Trophoblast cell (in vitro differentiated cells and primary cell): ENCODE data around the gene HPSE2.
"Not testable (repeated sequence)": the region's sequence is repeated elsewhere in the genome, so short reads cannot be mapped to it uniquely, and the experiment has no call there.

Source experiments
- DNase-seq, 2 donors: peaks; one replicate each; pipeline ENCODE4 v3.0.0-alpha.2; 2016
- H2AFZ ChIP-seq: 2 replicates; pipeline ENCODE4 v1.6.1; 2013; ENCODE audit warnings: low read length, moderate library complexity, mild to moderate bottlenecking; ENCODE audit not compliant: insufficient read depth, poor library complexity
- H2AK5ac ChIP-seq: 2 replicates; pipeline ENCODE4 v1.6.1; 2013; ENCODE audit warnings: mild to moderate bottlenecking, low read length
- H2BK120ac ChIP-seq: 2 replicates; pipeline ENCODE4 v1.6.1; 2013; ENCODE audit warnings: low read length, mild to moderate bottlenecking, moderate library complexity; ENCODE audit not compliant: insufficient read depth, poor library complexity
- H2BK12ac ChIP-seq: 2 replicates; pipeline ENCODE4 v1.6.1; 2013; ENCODE audit warnings: mild to moderate bottlenecking, low read length, moderate library complexity
- H2BK5ac ChIP-seq: 2 replicates; pipeline ENCODE4 v1.6.1; 2013; ENCODE audit warnings: low read length, low read depth, moderate library complexity, mild to moderate bottlenecking; ENCODE audit not compliant: poor library complexity
- H3K14ac ChIP-seq: 2 replicates; pipeline ENCODE4 v1.6.1; 2013; ENCODE audit warnings: mild to moderate bottlenecking, low read length
- H3K18ac ChIP-seq: 2 replicates; pipeline ENCODE4 v1.6.1; 2013; ENCODE audit warnings: mild to moderate bottlenecking, low read length
- H3K23ac ChIP-seq: 2 replicates; pipeline ENCODE4 v1.6.1; 2013; ENCODE audit warnings: low read length
- H3K27ac ChIP-seq: 2 replicates; pipeline ENCODE4 v1.5.1; 2013; ENCODE audit warnings: low read depth, mild to moderate bottlenecking, inconsistent platforms, low read length, moderate library complexity
- H3K27me3 ChIP-seq: 2 replicates; pipeline ENCODE4 v1.6.1; 2013; ENCODE audit warnings: inconsistent platforms, mild to moderate bottlenecking, low read length, moderate library complexity; ENCODE audit not compliant: insufficient read depth
- H3K36me3 ChIP-seq, 2 experiments: 1 replicate in 1 of 2; 2 replicates in 1 of 2; pipeline ENCODE4 v1.6.1; 2013; ENCODE audit warnings: low read length in 2 of 2, mild to moderate bottlenecking in 2 of 2, moderate library complexity in 1 of 2; ENCODE audit not compliant: insufficient read depth in 2 of 2, control insufficient read depth in 1 of 2
- H3K4ac ChIP-seq: 2 replicates; pipeline ENCODE4 v1.6.1; 2013; ENCODE audit warnings: low read depth, mild to moderate bottlenecking, low read length, moderate library complexity
- H3K4me1 ChIP-seq, 2 experiments: 1 replicate in 1 of 2; 2 replicates in 1 of 2; pipeline ENCODE4 v1.6.1; 2013; ENCODE audit warnings: low read length in 2 of 2, mild to moderate bottlenecking in 2 of 2, moderate library complexity in 1 of 2; ENCODE audit not compliant: insufficient read depth in 2 of 2, control insufficient read depth in 1 of 2
- H3K4me2 ChIP-seq: 2 replicates; pipeline ENCODE4 v1.6.1; 2013; ENCODE audit warnings: inconsistent platforms, mild to moderate bottlenecking, low read length, moderate library complexity
- H3K4me3 ChIP-seq: 2 replicates; pipeline ENCODE4 v1.5.1; 2013; ENCODE audit warnings: mild to moderate bottlenecking, low read depth, low read length, inconsistent platforms
- H3K79me1 ChIP-seq: one replicate; pipeline ENCODE4 v1.6.1; 2013; ENCODE audit warnings: low read length
- H3K79me2 ChIP-seq: 2 replicates; pipeline ENCODE4 v1.6.1; 2013; ENCODE audit warnings: low read length, mild to moderate bottlenecking; ENCODE audit not compliant: control insufficient read depth, insufficient read depth, poor library complexity
- H3K9ac ChIP-seq: 2 replicates; pipeline ENCODE4 v1.6.1; 2013; ENCODE audit warnings: mild to moderate bottlenecking, low read length
- H3K9me3 ChIP-seq: 2 replicates; pipeline ENCODE4 v1.6.1; 2013; ENCODE audit warnings: low read depth, mild to moderate bottlenecking, control low read depth, inconsistent platforms, low read length; ENCODE audit not compliant: insufficient read depth
- H4K12ac ChIP-seq: 2 replicates; pipeline ENCODE4 v1.6.1; 2013; ENCODE audit warnings: low read depth, mild to moderate bottlenecking, low read length, moderate library complexity
- H4K8ac ChIP-seq: 2 replicates; pipeline ENCODE4 v1.6.1; 2013; ENCODE audit warnings: low read depth, mild to moderate bottlenecking, low read length, moderate library complexity
- H4K91ac ChIP-seq: one replicate; pipeline ENCODE4 v1.6.1; 2013; ENCODE audit warnings: low read depth, mild to moderate bottlenecking, low read length, moderate library complexity
- WGBS: extraction: QIAGEN DNeasy Blood & Tissue Kit; methylation state at CpG from one replicate; pipeline ENCODE4 v1.1.7; 2013; ENCODE audit warnings: missing lambda C conversion rate; ENCODE audit not compliant: insufficient read length, insufficient coverage; ENCODE audit errors: extremely low coverage; 5-methylcytosine and 5-hydroxymethylcytosine counted together

HPSE2 gene

DNA sequence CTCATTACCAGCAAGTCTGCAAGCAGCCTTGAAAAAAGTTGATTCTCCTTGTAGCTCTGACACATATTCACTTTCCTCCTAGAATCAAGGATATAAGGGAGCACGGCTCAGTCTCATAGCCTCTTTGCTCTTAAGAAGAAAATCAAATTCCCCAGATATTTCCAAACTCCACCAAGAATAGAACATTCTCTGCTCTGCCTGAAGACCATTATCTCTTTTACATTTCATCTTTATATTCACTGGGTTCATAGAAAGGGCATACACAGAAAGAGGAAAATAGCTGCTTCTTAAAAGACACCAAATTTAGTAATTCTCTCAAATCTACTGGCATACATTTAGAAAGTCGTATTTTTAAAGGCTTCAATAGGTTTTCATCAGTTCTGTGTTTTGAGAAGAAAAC lies 92.0 kb downstream of the HPSE2 start:
- no peak overlapping the region for H4K91ac ChIP-seq
- no peak for DNase-seq
- H2AK5ac ChIP-seq, result no peak overlapping the region
- H3K4me1 ChIP-seq, result no peaks in the 10 kb centered on the region
- no peak overlapping the region for H3K4ac ChIP-seq
- H4K8ac ChIP-seq, result no peak overlapping the region
- no peak overlapping the region for H3K18ac ChIP-seq
- no peak overlapping the region for H3K27ac ChIP-seq
- H2BK12ac ChIP-seq, result no peak overlapping the region
- no peak overlapping the region for H3K4me3 ChIP-seq
- no peak overlapping the region for H3K4me2 ChIP-seq
- no peak overlapping the region for H4K12ac ChIP-seq
- H2BK120ac ChIP-seq, result no peak overlapping the region
- H3K79me2 ChIP-seq, result no peaks in the 10 kb centered on the region
- H2AFZ ChIP-seq, result no peak overlapping the region
- H3K14ac ChIP-seq, result no peak overlapping the region
- H3K79me1 ChIP-seq, result no peaks in the 10 kb centered on the region
- no peak overlapping the region for H3K9ac ChIP-seq
- no peaks in the 10 kb centered on the region for H3K9me3 ChIP-seq
- WGBS, result no CpG with 5 or more reads among the region's 2 CpGs
- H3K23ac ChIP-seq, result no peak overlapping the region
- H3K36me3 ChIP-seq, result no peaks in the 10 kb centered on the region
- no peak overlapping the region for H2BK5ac ChIP-seq
- H3K27me3 ChIP-seq, result no peaks in the 10 kb centered on the region

DNA sequence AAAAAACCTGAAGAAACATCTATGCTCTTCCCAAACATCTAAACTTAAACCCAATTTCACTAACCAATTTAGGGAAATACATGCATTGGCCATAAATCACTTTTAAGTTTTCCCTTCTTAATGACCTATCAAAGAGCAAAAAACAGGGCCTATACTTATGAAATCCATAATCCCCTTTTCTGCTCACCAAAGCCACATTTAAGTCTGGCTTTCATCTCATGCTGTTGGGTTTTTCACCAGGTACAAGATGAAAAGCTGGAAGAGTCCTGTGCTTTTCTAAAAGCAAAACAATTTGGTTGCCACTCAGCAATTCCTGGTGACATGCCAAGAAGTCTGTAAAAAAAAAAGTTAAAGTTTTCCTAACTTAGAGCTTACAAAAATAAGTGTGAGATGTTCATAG lies 92.6 kb downstream of the HPSE2 start:
- Histone ChIP-seq H4K8ac (no peak overlapping the region), H3K36me3 (no peaks in the 10 kb centered on the region), H4K12ac (no peak overlapping the region), H3K4me3 (no peak overlapping the region), H2BK120ac (no peak overlapping the region), H3K14ac (no peak overlapping the region), H3K4me1 (no peaks in the 10 kb centered on the region), H4K91ac (no peak overlapping the region), H3K4me2 (no peak overlapping the region), H3K9me3 (no peaks in the 10 kb centered on the region), H2BK5ac (no peak overlapping the region), H3K27ac (no peak overlapping the region), H3K23ac (no peak overlapping the region), H3K9ac (no peak overlapping the region), H3K4ac (no peak overlapping the region), H3K79me2 (no peaks in the 10 kb centered on the region), H2BK12ac (no peak overlapping the region), H2AFZ (no peak overlapping the region), H3K18ac (no peak overlapping the region), H2AK5ac (no peak overlapping the region), H3K79me1 (no peaks in the 10 kb centered on the region), H3K27me3 (no peaks in the 10 kb centered on the region)
- no peak for DNase-seq

DNA sequence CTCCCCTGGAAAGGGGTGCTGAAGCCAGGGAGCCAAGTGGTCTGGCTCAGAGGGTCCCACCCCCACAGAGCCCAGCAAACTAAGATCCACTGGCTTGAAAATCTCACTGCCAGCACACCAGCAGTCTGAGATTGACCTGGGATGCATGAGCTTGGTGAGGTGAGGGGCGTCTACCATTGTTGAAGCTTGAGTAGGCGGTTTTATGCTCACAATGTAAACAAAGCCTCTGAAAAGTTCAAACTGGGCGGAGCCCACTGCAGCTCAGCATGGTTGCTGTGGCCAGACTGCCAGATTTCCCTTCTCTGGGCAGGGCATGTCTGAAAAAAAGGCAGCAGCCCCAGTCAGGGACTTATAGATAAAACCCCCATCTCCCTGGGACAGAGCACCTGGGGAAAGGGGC lies 102.8 kb downstream of the HPSE2 start:
- not testable (repeated sequence) for H3K79me2 ChIP-seq, H3K23ac ChIP-seq, H2AK5ac ChIP-seq, H3K27me3 ChIP-seq, H2BK5ac ChIP-seq, H3K9ac ChIP-seq, H3K4me3 ChIP-seq, H3K14ac ChIP-seq, H4K12ac ChIP-seq, H3K9me3 ChIP-seq, DNase-seq, H3K4me2 ChIP-seq, H2BK120ac ChIP-seq, H3K27ac ChIP-seq, H3K4me1 ChIP-seq, H4K91ac ChIP-seq, H2BK12ac ChIP-seq, H2AFZ ChIP-seq, H4K8ac ChIP-seq, H3K36me3 ChIP-seq, H3K79me1 ChIP-seq, H3K18ac ChIP-seq, H3K4ac ChIP-seq
- WGBS, result no CpG with 5 or more reads among the region's 3 CpGs

DNA sequence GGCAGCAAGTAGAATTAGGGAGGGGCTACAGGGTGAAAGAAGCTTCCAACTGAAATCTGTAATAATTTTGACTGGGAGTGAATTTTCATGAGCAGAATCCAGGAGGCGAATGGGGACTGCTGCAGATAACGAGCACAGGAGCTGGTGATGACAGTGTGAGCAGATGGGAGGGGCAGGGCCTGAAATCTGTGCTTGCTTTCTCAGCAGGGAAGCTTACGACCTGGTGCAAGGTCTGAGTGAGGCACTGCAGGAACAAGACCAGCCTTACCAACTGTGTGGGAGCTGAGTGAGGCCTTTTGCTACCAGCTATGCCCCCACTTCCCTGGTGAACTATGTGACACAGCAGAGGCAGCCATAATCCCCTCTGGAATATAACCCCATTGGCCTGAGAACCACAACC lies 109.8 kb downstream of the HPSE2 start:
- Histone ChIP-seq H2AK5ac (no peak overlapping the region), H3K4me3 (no peak overlapping the region), H3K18ac (no peak overlapping the region), H4K91ac (no peak overlapping the region), H3K36me3 (no peaks in the 10 kb centered on the region), H3K23ac (no peak overlapping the region), H3K79me1 (no peaks in the 10 kb centered on the region), H3K9me3 (peaks cover 14% of the 10 kb centered on the region), H2BK12ac (no peak overlapping the region), H3K4me2 (no peak overlapping the region), H4K8ac (no peak overlapping the region), H2BK5ac (no peak overlapping the region), H3K27ac (no peak overlapping the region), H3K79me2 (no peaks in the 10 kb centered on the region), H3K4ac (no peak overlapping the region), H2AFZ (no peak overlapping the region), H3K14ac (no peak overlapping the region), H3K9ac (no peak overlapping the region), H4K12ac (no peak overlapping the region), H2BK120ac (no peak overlapping the region), H3K27me3 (no peaks in the 10 kb centered on the region), H3K4me1 (no peaks in the 10 kb centered on the region)
- WGBS, result no CpG with 5 or more reads among the region's 3 CpGs
- DNase-seq, result no peak

DNA sequence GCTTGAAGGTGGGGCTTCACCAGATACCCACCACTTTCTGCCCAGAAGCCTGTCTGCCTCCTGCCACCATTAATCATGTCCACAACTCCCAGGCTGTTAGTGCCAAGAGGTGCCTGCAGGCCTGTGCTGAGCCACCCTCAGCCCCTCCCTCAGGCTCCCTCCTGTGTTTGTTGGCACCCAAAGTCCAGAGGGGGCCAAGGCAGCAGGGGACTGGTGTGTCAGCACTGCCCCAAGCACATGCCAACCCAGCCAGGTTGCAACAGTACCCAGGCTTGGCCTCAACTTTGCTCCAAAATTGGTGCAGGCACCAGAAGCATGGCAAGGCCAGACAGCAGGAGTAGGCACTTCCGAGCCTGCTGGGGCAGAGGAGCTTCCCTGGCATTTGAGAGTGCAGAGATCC lies 111.3 kb downstream of the HPSE2 start:
- H2BK120ac ChIP-seq, result no peak overlapping the region
- H2AFZ ChIP-seq, result no peak overlapping the region
- no CpG with 5 or more reads among the region's 1 CpG for WGBS
- no peak overlapping the region for H4K91ac ChIP-seq
- no peak overlapping the region for H2AK5ac ChIP-seq
- DNase-seq, result no peak
- no peak overlapping the region for H4K8ac ChIP-seq
- H3K9me3 ChIP-seq, result peaks cover 14% of the 10 kb centered on the region
- no peak overlapping the region for H2BK5ac ChIP-seq
- no peak overlapping the region for H3K18ac ChIP-seq
- H3K27ac ChIP-seq, result no peak overlapping the region
- no peaks in the 10 kb centered on the region for H3K79me1 ChIP-seq
- H3K4me3 ChIP-seq, result no peak overlapping the region
- no peaks in the 10 kb centered on the region for H3K4me1 ChIP-seq
- no peaks in the 10 kb centered on the region for H3K79me2 ChIP-seq
- no peak overlapping the region for H2BK12ac ChIP-seq
- no peak overlapping the region for H3K9ac ChIP-seq
- H3K27me3 ChIP-seq, result no peaks in the 10 kb centered on the region
- no peak overlapping the region for H3K23ac ChIP-seq
- H3K4ac ChIP-seq, result no peak overlapping the region
- no peak overlapping the region for H3K14ac ChIP-seq
- no peak overlapping the region for H4K12ac ChIP-seq
- no peak overlapping the region for H3K4me2 ChIP-seq
- H3K36me3 ChIP-seq, result no peaks in the 10 kb centered on the region
